Measurements from ENCODE around the gene PALLD.

GRCh38 chr4:168685136-168685809, 188.4 kb downstream of the PALLD start:
- TF ChIP-seq ZNF768 (tag by site-specific recombination; IDR thresholded peaks at IDR 0.05) (no peak), CTCF (tag by site-specific recombination; IDR thresholded peaks at IDR 0.05) (no peak), PRDM6 (tag by site-specific recombination; IDR thresholded peaks at IDR 0.05) (no peak), ZBTB49 (tag by site-specific recombination; IDR thresholded peaks at IDR 0.05; ENCODE audit: low read depth) (no peak), KLF10 (tag by site-specific recombination; IDR thresholded peaks at IDR 0.05) (no peak), PATZ1 (tag by site-specific recombination; IDR thresholded peaks at IDR 0.05) (no peak), ZNF248 (tag by site-specific recombination; IDR thresholded peaks at IDR 0.05) (no peak), ZNF416 (tag by site-specific recombination; IDR thresholded peaks at IDR 0.05) (no peak), ZNF121 (tag by site-specific recombination; IDR thresholded peaks at IDR 0.05) (no peak), YY1 (tag by site-specific recombination; IDR thresholded peaks at IDR 0.05) (no peak), REST (tag by site-specific recombination; IDR thresholded peaks at IDR 0.05) (no peak), KLF8 (tag by site-specific recombination; IDR thresholded peaks at IDR 0.05) (no peak), SP3 (tag by site-specific recombination; IDR thresholded peaks at IDR 0.05) (no peak), ZNF302 (tag by site-specific recombination; IDR thresholded peaks at IDR 0.05; ENCODE audit: low read depth) (no peak)

All from HEK293 (cell line).